ENCODE results near the gene SNRPN.
A peak's percentile ranks its signal among the peaks of the same experiment; 100 is the strongest.

The SNRPN gene

DNA sequence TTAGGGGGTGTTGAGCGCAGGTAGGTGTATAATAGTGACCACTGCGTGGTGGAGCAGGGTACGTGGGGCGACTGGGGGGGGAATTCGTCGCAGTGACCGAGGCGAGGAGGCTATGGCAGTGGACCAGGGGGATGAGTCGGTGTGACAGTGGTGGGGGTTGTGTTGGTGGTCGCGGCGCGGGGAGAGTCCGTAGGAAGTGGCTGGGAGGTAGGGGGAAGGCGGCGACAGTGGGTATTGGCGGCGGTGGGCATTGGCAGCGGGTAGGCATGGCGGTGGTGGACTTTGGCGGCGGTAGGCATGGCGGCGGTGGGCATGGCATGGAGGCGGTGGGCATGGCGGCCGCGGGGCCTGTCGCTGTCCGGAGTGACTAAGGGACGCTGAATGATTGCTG, 739 bp downstream of the SNRPN start:
- no peak for DNase-seq (ENCODE audit: low read depth)

DNA sequence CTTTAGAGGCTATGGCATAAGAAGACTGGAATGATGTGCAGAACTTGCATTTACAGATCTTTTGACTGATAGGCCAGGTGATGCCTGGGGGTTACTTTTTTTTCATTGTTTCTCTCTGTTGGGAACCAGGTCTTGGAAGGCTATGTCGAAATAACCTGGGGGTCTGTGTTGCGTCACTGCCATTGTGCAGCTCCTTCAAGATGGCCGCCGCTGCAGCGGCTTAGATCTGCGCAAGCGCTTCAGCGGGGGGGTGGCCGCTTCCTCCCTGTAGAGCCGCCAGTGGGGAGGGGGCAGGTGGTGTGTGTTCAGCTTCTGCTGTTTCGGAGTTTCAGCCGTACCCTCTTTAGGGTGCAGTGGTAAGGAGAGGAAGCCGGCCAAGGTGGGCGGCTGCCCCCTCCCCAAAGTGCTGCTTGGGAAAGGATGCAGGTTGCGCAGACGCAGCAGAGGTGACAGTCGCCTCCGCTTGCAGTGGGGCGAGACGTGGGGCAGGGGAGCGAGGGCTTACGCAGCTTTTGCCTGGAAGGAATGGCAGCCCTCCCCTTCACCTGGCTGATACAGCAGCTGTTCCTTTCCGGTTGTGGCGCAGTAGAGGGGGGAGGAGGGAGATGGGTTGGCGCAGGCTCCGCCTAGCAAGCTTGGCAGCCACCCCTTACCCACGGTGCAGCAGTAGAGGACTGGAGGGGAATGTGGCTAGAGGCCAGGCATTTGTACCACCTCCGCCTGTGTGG, 1.5 kb downstream of the SNRPN start:
- TF ChIP-seq, protein P1, sequence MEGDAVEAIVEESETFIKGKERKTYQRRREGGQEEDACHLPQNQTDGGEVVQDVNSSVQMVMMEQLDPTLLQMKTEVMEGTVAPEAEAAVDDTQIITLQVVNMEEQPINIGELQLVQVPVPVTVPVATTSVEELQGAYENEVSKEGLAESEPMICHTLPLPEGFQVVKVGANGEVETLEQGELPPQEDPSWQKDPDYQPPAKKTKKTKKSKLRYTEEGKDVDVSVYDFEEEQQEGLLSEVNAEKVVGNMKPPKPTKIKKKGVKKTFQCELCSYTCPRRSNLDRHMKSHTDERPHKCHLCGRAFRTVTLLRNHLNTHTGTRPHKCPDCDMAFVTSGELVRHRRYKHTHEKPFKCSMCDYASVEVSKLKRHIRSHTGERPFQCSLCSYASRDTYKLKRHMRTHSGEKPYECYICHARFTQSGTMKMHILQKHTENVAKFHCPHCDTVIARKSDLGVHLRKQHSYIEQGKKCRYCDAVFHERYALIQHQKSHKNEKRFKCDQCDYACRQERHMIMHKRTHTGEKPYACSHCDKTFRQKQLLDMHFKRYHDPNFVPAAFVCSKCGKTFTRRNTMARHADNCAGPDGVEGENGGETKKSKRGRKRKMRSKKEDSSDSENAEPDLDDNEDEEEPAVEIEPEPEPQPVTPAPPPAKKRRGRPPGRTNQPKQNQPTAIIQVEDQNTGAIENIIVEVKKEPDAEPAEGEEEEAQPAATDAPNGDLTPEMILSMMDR (IDR thresholded peaks at IDR 0.05; ENCODE audit: insufficient read depth, low read depth, low read length, missing control alignments) = no peak
- H3K4me3 ChIP-seq (ENCODE audit: low read length) = peak overlapping the region; percentile 83
- DNase-seq (ENCODE audit: low read depth) = peak; percentile 76

More for the DNA sequence above, 739 bp downstream of the SNRPN start:
- peak overlapping the region; percentile 83 for H3K4me3 ChIP-seq (ENCODE audit: low read length)
- TF ChIP-seq, protein P1 (IDR thresholded peaks at IDR 0.05; ENCODE audit: insufficient read depth, low read depth, low read length, missing control alignments) = no peak

DNA sequence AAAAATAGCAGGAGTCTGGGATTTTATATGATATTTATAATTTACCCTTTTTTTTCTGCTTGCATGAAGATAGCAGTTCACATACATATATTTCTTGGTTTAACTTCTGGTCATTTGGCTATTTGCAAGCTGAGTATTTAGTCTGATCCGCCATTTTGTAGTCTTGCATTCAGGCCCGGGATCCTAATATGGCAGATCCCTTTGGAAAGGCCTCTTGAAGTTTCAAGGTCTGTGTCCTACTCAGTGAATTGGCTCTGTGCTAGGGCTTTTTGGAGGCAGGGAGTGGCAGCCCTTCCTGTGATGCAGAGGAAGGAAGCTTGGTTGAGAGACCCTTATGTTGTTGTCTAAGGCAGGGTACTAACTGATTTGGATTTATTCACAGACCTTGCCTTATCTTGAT, 2.9 kb downstream of the SNRPN start:
- DNase-seq (ENCODE audit: low read depth) = no peak
- TF ChIP-seq, protein P1 (IDR thresholded peaks at IDR 0.05; ENCODE audit: insufficient read depth, low read depth, low read length, missing control alignments) = no peak
- no peak overlapping the region for H3K4me3 ChIP-seq (ENCODE audit: low read length)

DNA sequence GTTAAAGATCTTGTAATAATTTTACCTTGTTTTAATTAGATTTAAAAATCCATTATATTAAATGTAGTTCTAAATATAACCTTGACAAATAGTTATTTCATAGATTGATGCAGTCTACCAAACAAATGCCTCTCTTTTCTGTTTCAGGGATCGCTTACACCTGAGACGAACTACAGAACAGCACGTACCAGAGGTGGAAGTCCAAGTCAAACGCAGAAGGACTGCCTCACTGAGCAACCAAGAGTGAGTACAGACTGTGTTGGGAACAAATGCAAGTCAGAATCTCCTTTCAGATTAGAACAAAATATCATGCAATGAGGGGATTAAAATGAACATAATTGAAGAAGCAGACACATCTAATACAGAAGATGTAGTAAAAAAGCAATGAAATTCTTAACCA, 7.2 kb downstream of the SNRPN start:
- TF ChIP-seq, protein P1 (IDR thresholded peaks at IDR 0.05; ENCODE audit: insufficient read depth, low read depth, low read length, missing control alignments) = no peak
- H3K4me3 ChIP-seq (ENCODE audit: low read length) = no peak overlapping the region
- DNase-seq (ENCODE audit: low read depth) = no peak

DNA sequence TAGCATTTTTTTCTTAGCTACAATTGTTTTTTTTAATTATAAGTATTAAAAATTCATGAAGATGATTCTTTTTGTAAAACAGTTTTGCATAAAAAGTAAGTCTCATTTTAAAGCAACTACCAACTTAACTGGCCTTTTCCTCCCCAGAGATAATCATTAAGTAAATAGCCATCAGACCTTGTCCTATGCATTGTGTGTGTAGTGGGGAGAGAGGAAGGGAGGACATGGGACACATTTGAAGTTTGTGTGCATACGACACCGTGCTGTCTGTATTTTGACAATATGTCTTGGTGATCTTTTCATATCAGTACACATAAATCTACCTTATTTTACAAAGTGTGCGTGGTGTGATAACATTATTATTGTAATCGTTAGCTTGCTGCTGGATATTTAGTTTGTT, 8.1 kb downstream of the SNRPN start:
- DNase-seq (ENCODE audit: low read depth) = no peak
- no peak overlapping the region for H3K4me3 ChIP-seq (ENCODE audit: low read length)
- TF ChIP-seq, protein P1 (IDR thresholded peaks at IDR 0.05; ENCODE audit: insufficient read depth, low read depth, low read length, missing control alignments) = no peak

DNA sequence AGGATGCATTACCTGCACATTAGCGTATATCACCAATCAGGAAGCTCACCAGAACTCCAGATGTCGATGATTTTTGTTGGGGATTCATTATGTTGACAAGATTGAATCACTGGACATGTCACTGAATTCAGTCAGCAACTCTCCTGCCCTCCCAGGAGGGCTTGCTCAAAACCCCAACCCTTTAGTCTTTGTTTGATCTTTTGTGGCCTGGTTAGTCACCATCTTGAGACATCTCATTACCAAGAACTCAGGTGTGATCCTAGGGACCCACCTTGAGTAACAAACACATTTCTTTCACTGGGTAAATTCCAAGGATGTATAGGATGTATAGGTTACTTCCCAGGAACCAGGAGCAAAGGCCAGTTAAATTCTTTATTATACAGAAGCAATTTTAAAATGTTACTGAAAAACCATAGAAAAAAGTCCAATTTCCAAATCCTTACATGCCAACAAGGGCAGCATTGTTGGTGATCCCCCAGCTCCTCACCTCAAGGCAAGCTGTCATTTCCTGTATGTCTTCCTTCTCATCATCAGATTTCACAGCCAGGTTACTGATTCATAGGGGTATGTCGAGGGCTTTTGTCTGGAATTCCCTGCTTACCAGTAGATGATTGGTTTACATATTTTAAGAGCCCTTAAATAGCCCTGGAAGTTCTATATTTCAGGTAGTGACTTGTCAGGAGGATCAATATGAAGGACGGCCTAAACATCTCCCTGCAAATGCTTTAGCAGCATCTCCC, 11.7 kb downstream of the SNRPN start:
- peak; percentile 62 for DNase-seq (ENCODE audit: low read depth)
- TF ChIP-seq, protein P1 (IDR thresholded peaks at IDR 0.05; ENCODE audit: insufficient read depth, low read depth, low read length, missing control alignments) = no peak
- H3K4me3 ChIP-seq (ENCODE audit: low read length) = no peak overlapping the region
